HL-60/S4 treated with phorbol 12-myristate 13-acetate at 8.2 ng/mL for 4 days and 3 days (cell line): Measurements from ENCODE around the gene NASP.

ENCODE experiments used
- in situ Hi-C: fragments of 300-500 bp; cut with MboI; formaldehyde crosslinking; loops from 2 replicates; pipeline ENCODE4 v1.15.0; 2022; ENCODE audit warnings: low sequenced_read_pairs

The NASP gene

GRCh38 chr1:45666836-45667235, 83.0 kb downstream of the NASP start:
- in situ Hi-C loops, result no loop called here

- in situ Hi-C loops, result no loop called here
Observed at GRCh38 chr1:45667321-45668111, 83.7 kb downstream of the NASP start.
